ENCODE data around the gene OR10A3.

- TF ChIP-seq CTCF (conservative IDR thresholded peaks at IDR 0.05) (no peak), ZFX (IDR thresholded peaks at IDR 0.05) (no peak)
These were observed 17.0 kb downstream of the OR10A3 start for GRCh38 chr11:7924536-7924935.

Measured in C4-2B (cell line).